Adrenal gland (tissue), 12 donors: Measurements from ENCODE around the gene SLC9A2. TPM values are rescaled to one million over a fixed set of nuclear protein-coding genes. Genes with fewer than 3 reads are reported as not detected.

Source experiments
- DNase-seq, 7 donors: peaks; one replicate each; pipeline ENCODE4 v3.0.0-alpha.2; 2019 to 2020
- H3K27ac ChIP-seq, 5 donors: fragments of 200-600 bp; sonication (generic) in 4 of 5; 1 replicate in 3 of 5; 2 replicates in 2 of 5; pipeline versions ENCODE4 v1.5.1 to v1.8.0; 2016 to 2020; ENCODE audit warnings: mild to moderate bottlenecking in 1 of 5
- H3K27me3 ChIP-seq: fragments of 200-600 bp; 2 replicates; pipeline ENCODE4 v1.8.0; 2021
- H3K36me3 ChIP-seq, 2 donors: fragments of 200-600 bp; replicated peaks in 1 of 2; 1 replicate in 1 of 2; 2 replicates in 1 of 2; pipeline versions ENCODE4 v1.5.1 to v1.8.0; 2018 to 2022
- H3K4me1 ChIP-seq, 2 donors: fragments of 200-600 bp; replicated peaks in 1 of 2; 1 replicate in 1 of 2; 2 replicates in 1 of 2; pipeline versions ENCODE4 v1.5.1 to v1.8.0; 2018 to 2021
- H3K4me3 ChIP-seq, 4 donors: fragments of 200-600 bp; sonication (generic) in 3 of 4; one replicate each; pipeline ENCODE4 v1.5.1; 2016 to 2018
- H3K9me3 ChIP-seq, 3 donors: fragments of 200-600 bp; sonication (generic) in 1 of 3; replicated peaks in 1 of 3; 1 replicate in 2 of 3; 2 replicates in 1 of 3; pipeline versions ENCODE4 v1.5.1 to v1.8.0; 2016 to 2021
- CTCF ChIP-seq, 6 experiments: fragments of 450-650 bp in 4 of 6; fragments of 200-600 bp in 2 of 6; sonication (generic) in 1 of 6; IDR thresholded peaks; 1 replicate in 5 of 6; 2 replicates in 1 of 6; pipeline versions ENCODE4 v1.5.1 to v1.8.0; 2016 to 2021; ENCODE audit warnings: antibody characterized with exemption in 6 of 6, mild to moderate bottlenecking in 2 of 6, moderate library complexity in 1 of 6
- POLR2A ChIP-seq, 2 donors: fragments of 450-650 bp; IDR thresholded peaks; one replicate each; pipeline ENCODE4 v1.6.1; 2017; ENCODE audit warnings: antibody characterized with exemption in 2 of 2, mild to moderate bottlenecking in 2 of 2, moderate library complexity in 1 of 2
- WGBS, 4 donors: extraction: QIAGEN DNeasy Blood & Tissue Kit in 2 of 4; methylation state at CpG; one replicate each; pipeline versions ENCODE4 v1.1.5 to v1.1.7; 2013 to 2017; 5-methylcytosine and 5-hydroxymethylcytosine counted together
- intact Hi-C, 2 donors: fragments of 100-400 bp; cut with DNase I; formaldehyde crosslinking; loops; one replicate each; pipeline versions ENCODE4 v1.14.1 to v1.15.0; 2022 to 2023
- polyA plus RNA-seq, 3 donors: library from polyadenylated mRNA; stranded (reverse); fragments of 200-250 nt in 2 of 3; fragments of 350-450 nt in 1 of 3; fragmentation: Illumina TruSeq in 1 of 3; extraction: RNeasy Lipid Tissue Mini Kit (QIAGEN cat#74804) in 1 of 3; gene quantifications; one replicate each; pipeline ENCODE4 v1.2.3, GENCODE V29; 2013 to 2014
- total RNA-seq, 9 donors: library from RNA; depleted of rRNA in 4 of 9; stranded (reverse); fragments of >200 nt in 4 of 9; fragments of 120-200 nt in 1 of 9; fragmentation: NEBNext Ultra II Directional in 1 of 9; extraction: Animal tissue kit (Norgen Biotek cat#: 25700) in 1 of 9; gene quantifications; one replicate each; pipeline versions ENCODE4 v1.1.0 to v1.2.4, GENCODE V29; 2013 to 2023
- donor health status: healthy with polysubstance abuse.
- donor health status: Bipolar disorder and iron deficiency.
- donor health status: DM: yes; HTN: yes; CAD: no.
- donor health status: DM: no; HTN: no; CAD: no.
- donor health status: DM: no; HTN: no; CAD: no.
- donor health status: DM: yes; HTN: yes; CAD: no.

Gene SLC9A2
- total and polyA plus RNA-seq, 12 donors = 0.03 to 2.1 (median 0.28) TPM; not detected in 2

GRCh38 chr2:102703305-102703704, 84.0 kb downstream of the SLC9A2 start:
- intact Hi-C loops = no loop called here
- H3K27me3 ChIP-seq = peaks cover 6% of the 10 kb centered on the region
- no peak overlapping the region for H3K27ac ChIP-seq
- no peak for DNase-seq
- TF ChIP-seq POLR2A (IDR thresholded peaks at IDR 0.05) (no peak), CTCF (IDR thresholded peaks at IDR 0.05) (no peak)
- H3K36me3 ChIP-seq = no peaks in the 10 kb centered on the region
- H3K9me3 ChIP-seq = no peaks in the 10 kb centered on the region
- 84 to 93% (median 90%) methylated on average over 2 of the region's 2 CpGs for WGBS, 4 donors
- no peak overlapping the region for H3K4me3 ChIP-seq
- no peaks in the 10 kb centered on the region for H3K4me1 ChIP-seq

- Histone ChIP-seq H3K36me3 (no peaks in the 10 kb centered on the region), H3K27me3 (peaks cover 6% of the 10 kb centered on the region), H3K4me1 (no peaks in the 10 kb centered on the region), H3K4me3 (no peak overlapping the region), H3K27ac (no peak overlapping the region), H3K9me3 (no peaks in the 10 kb centered on the region)
- DNase-seq = peak in 1 of 7 donors; percentile 18
- intact Hi-C loops = no loop called here
- TF ChIP-seq CTCF (IDR thresholded peaks at IDR 0.05) (peak; percentile 14 to 39 (median 22)), POLR2A (IDR thresholded peaks at IDR 0.05) (no peak)
These were observed 84.4 kb downstream of the SLC9A2 start for GRCh38 chr2:102703748-102704147.

GRCh38 chr2:102704531-102704930, 85.2 kb downstream of the SLC9A2 start:
- Histone ChIP-seq H3K27me3 (peaks cover 6% of the 10 kb centered on the region), H3K36me3 (no peaks in the 10 kb centered on the region), H3K4me1 (no peaks in the 10 kb centered on the region), H3K9me3 (no peaks in the 10 kb centered on the region), H3K4me3 (no peak overlapping the region), H3K27ac (no peak overlapping the region)
- DNase-seq = no peak
- 50 to 73% (median 69%) methylated on average over 12 of the region's 12 CpGs for WGBS, 4 donors
- TF ChIP-seq POLR2A (IDR thresholded peaks at IDR 0.05) = no peak
- no peak for TF ChIP-seq CTCF (IDR thresholded peaks at IDR 0.05)
- intact Hi-C loops = no loop called here

- H3K27ac ChIP-seq = no peak overlapping the region
- no peak for DNase-seq
- WGBS, 4 donors = 80 to 84% (median 84%) methylated on average over 20 of the region's 20 CpGs
- no peaks in the 10 kb centered on the region for H3K4me1 ChIP-seq
- intact Hi-C loops = no loop called here
- H3K36me3 ChIP-seq = no peaks in the 10 kb centered on the region
- no peaks in the 10 kb centered on the region for H3K9me3 ChIP-seq
- TF ChIP-seq POLR2A (IDR thresholded peaks at IDR 0.05) (no peak), CTCF (IDR thresholded peaks at IDR 0.05) (no peak)
- H3K27me3 ChIP-seq = peaks cover 6% of the 10 kb centered on the region
- H3K4me3 ChIP-seq = no peak overlapping the region
These were observed 88.7 kb downstream of the SLC9A2 start for GRCh38 chr2:102707796-102708695.
